Transverse colon (tissue), 3 donors: Measurements from ENCODE around the gene SFXN1.

Experiments used
- EP300 ChIP-seq: sonication (generic); formaldehyde crosslinking; IDR thresholded peaks from one replicate; pipeline ENCODE4 v1.6.1; 2017; ENCODE audit warnings: antibody characterized with exemption, low read depth
- POLR2A ChIP-seq: fragments of 450-650 bp; IDR thresholded peaks from one replicate; pipeline ENCODE4 v1.6.1; 2016; ENCODE audit warnings: antibody characterized with exemption, mild to moderate bottlenecking, moderate library complexity
- TF ChIP-seq, protein P1 (sequence below), 5 experiments: fragments of 200-600 bp in 3 of 5; fragments of 450-650 bp in 2 of 5; sonication (generic) in 3 of 5; IDR thresholded peaks; 1 replicate in 2 of 5; 2 replicates in 3 of 5; pipeline ENCODE4 v1.5.1; 2016 to 2017; ENCODE audit warnings: antibody characterized with exemption in 5 of 5, inconsistent platforms in 3 of 5, mild to moderate bottlenecking in 2 of 5, moderate library complexity in 1 of 5

DNA sequence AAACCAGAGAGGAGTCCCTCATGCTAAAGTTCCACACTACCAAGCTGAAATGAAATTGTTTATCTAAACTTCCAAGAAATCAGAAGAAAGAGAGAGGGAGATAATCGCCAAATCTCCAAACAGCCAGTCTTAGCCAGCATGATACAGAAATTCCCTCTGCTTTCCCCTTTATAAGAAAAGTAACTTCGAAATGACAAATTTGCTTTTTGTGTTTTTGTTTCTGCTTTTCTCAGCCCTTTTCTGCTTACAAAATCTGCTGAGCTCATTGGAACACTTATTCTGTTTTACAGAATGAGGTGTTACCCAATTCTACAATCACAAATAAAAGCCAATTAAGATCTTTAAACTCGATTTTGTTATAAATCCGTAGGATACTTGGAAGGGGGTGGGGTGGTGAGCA is 72.9 kb downstream of the SFXN1 start:
- TF ChIP-seq POLR2A (no peak), EP300 (no peak)
- TF ChIP-seq, protein P1, sequence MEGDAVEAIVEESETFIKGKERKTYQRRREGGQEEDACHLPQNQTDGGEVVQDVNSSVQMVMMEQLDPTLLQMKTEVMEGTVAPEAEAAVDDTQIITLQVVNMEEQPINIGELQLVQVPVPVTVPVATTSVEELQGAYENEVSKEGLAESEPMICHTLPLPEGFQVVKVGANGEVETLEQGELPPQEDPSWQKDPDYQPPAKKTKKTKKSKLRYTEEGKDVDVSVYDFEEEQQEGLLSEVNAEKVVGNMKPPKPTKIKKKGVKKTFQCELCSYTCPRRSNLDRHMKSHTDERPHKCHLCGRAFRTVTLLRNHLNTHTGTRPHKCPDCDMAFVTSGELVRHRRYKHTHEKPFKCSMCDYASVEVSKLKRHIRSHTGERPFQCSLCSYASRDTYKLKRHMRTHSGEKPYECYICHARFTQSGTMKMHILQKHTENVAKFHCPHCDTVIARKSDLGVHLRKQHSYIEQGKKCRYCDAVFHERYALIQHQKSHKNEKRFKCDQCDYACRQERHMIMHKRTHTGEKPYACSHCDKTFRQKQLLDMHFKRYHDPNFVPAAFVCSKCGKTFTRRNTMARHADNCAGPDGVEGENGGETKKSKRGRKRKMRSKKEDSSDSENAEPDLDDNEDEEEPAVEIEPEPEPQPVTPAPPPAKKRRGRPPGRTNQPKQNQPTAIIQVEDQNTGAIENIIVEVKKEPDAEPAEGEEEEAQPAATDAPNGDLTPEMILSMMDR (IDR thresholded peaks at IDR 0.05), result no peak
